Measurements from ENCODE around the gene LRRC4C. TPM values are rescaled to one million over a fixed set of nuclear protein-coding genes. Genes with fewer than 3 reads are reported as not detected.

LRRC4C gene
- total RNA-seq, 1 donor from 2014 or later, result 5.5 TPM

DNA sequence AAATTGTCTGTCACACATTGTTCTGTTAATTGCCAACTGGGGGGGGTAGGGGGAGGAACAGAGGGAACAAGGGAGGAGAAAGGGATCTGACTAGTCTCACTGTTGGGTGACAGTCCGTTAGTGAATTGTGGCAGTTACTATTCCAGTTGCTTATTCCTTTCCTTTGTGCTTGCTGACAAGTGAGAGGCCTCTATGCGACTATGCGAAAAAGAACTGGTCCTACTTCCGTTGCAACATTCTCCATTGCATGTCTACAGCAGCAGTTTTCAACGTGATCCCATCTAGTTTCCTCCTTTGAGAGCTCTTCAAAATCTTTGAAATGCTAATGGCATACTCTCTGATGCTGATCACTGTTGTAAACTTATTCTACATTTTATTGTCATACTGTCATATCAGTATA, 672.2 kb downstream of the LRRC4C start:
- TF ChIP-seq, protein P1, sequence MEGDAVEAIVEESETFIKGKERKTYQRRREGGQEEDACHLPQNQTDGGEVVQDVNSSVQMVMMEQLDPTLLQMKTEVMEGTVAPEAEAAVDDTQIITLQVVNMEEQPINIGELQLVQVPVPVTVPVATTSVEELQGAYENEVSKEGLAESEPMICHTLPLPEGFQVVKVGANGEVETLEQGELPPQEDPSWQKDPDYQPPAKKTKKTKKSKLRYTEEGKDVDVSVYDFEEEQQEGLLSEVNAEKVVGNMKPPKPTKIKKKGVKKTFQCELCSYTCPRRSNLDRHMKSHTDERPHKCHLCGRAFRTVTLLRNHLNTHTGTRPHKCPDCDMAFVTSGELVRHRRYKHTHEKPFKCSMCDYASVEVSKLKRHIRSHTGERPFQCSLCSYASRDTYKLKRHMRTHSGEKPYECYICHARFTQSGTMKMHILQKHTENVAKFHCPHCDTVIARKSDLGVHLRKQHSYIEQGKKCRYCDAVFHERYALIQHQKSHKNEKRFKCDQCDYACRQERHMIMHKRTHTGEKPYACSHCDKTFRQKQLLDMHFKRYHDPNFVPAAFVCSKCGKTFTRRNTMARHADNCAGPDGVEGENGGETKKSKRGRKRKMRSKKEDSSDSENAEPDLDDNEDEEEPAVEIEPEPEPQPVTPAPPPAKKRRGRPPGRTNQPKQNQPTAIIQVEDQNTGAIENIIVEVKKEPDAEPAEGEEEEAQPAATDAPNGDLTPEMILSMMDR (conservative IDR thresholded peaks at IDR 0.05), result no peak
- H3K36me3 Mint-ChIP-seq (ENCODE audit: low read depth), result no peaks in the 10 kb centered on the region
- no peaks in the 10 kb centered on the region for H3K27me3 Mint-ChIP-seq (ENCODE audit: low read depth)
- no peak overlapping the region for H3K4me3 Mint-ChIP-seq
- H3K4me1 Mint-ChIP-seq, result peaks cover 23% of the 10 kb centered on the region
- peaks cover 3% of the 10 kb centered on the region for H3K9me3 Mint-ChIP-seq
- no peak for DNase-seq (ENCODE audit: low read depth, low spot score)
- no peak overlapping the region for H3K27ac Mint-ChIP-seq (ENCODE audit: unreplicated experiment)

DNA sequence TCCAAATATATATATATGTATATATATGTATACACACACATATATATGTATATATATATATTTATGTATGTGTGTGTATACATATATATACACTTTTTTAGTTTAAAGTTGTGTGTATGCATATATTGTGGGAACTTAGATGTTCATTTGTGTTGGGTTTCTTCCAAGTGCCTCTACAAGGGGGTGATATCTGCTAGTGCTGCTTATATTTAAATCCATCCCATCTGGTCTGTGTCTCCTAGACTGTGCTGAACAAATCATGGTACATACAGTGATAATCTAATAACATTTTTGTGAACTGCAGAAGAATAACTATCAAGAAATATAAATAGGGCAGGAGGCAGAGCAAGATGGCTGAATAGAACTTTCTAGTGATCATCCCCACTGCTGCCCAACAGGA, 696.4 kb downstream of the LRRC4C start:
- TF ChIP-seq, protein P1 (conservative IDR thresholded peaks at IDR 0.05), result no peak
- Mint-ChIP-seq H3K27me3 (ENCODE audit: low read depth) (no peaks in the 10 kb centered on the region), H3K4me3 (no peak overlapping the region), H3K4me1 (no peaks in the 10 kb centered on the region), H3K27ac (ENCODE audit: unreplicated experiment) (no peak overlapping the region), H3K36me3 (ENCODE audit: low read depth) (no peaks in the 10 kb centered on the region), H3K9me3 (no peaks in the 10 kb centered on the region)
- no peak for DNase-seq (ENCODE audit: low read depth, low spot score)

DNA sequence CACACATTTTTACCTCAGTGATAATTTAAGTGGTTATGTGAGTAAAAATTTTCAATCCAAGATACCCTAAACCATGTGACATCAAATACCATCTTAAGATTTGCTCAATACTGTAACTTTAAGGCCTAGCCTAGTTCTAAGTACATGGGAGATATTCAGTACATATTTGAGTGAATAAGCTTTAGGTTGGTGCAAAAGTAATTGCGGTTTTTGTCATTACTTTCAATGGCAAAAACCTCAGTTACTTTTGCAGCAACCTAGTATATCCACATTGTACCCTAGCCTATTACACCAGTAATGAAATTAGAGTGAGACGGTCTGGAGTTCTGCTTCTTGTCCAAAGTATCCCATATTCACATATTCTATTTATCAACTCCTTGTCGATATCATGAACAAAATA, 700.1 kb downstream of the LRRC4C start:
- Mint-ChIP-seq H3K4me3 (no peak overlapping the region), H3K4me1 (no peaks in the 10 kb centered on the region), H3K9me3 (no peaks in the 10 kb centered on the region), H3K27ac (ENCODE audit: unreplicated experiment) (no peak overlapping the region), H3K27me3 (ENCODE audit: low read depth) (no peaks in the 10 kb centered on the region), H3K36me3 (ENCODE audit: low read depth) (no peaks in the 10 kb centered on the region)
- DNase-seq (ENCODE audit: low read depth, low spot score), result no peak
- TF ChIP-seq, protein P1 (conservative IDR thresholded peaks at IDR 0.05), result no peak

DNA sequence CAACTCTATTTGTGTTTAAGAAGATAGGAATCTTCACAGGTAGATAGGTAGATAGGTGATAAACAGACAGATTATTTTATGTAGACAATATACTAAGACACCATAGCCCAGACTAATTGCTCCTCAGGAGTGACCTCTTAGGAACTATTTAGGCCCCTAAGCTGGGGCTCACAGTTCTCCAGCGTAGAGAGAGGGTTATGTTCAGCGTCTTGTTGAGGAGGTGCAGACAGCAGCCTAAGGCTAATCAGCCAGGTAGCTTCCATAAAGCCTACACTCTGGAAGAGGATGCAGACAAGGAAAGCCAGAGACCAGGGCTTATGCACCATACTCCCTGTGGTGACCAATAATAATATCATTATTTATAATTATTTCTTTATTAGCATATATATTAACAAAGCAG, 705.2 kb downstream of the LRRC4C start:
- peaks cover 7% of the 10 kb centered on the region for H3K9me3 Mint-ChIP-seq
- no peaks in the 10 kb centered on the region for H3K4me1 Mint-ChIP-seq
- H3K4me3 Mint-ChIP-seq, result no peak overlapping the region
- TF ChIP-seq, protein P1 (conservative IDR thresholded peaks at IDR 0.05), result no peak
- no peak overlapping the region for H3K27ac Mint-ChIP-seq (ENCODE audit: unreplicated experiment)
- no peaks in the 10 kb centered on the region for H3K27me3 Mint-ChIP-seq (ENCODE audit: low read depth)
- peaks cover 3% of the 10 kb centered on the region for H3K36me3 Mint-ChIP-seq (ENCODE audit: low read depth)
- DNase-seq (ENCODE audit: low read depth, low spot score), result no peak

DNA sequence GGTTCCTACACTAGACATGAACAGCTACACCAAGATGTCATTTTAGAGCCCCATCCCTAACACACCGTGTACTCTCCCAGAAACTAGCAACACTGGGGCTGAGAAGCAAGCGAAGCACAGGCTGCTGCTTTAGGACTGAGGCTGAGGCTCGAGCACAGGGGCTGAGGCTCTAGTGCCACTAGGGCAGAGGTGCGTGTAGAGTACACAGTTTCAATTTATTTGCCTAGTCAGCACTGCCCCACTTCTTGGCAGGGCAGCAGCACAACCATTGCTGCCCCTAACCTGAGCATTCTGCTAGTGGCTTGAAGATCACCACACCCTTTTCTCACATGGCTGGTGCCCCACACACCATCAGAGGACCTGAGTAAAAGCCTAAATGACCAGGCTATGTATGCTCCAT, 713.2 kb downstream of the LRRC4C start:
- TF ChIP-seq, protein P1 (conservative IDR thresholded peaks at IDR 0.05), result no peak
- no peak for DNase-seq (ENCODE audit: low read depth, low spot score)
- H3K27ac Mint-ChIP-seq (ENCODE audit: unreplicated experiment), result no peak overlapping the region
- H3K36me3 Mint-ChIP-seq (ENCODE audit: low read depth), result no peaks in the 10 kb centered on the region
- no peaks in the 10 kb centered on the region for H3K27me3 Mint-ChIP-seq (ENCODE audit: low read depth)
- no peak overlapping the region for H3K4me3 Mint-ChIP-seq
- peaks cover 7% of the 10 kb centered on the region for H3K9me3 Mint-ChIP-seq
- H3K4me1 Mint-ChIP-seq, result no peaks in the 10 kb centered on the region

DNA sequence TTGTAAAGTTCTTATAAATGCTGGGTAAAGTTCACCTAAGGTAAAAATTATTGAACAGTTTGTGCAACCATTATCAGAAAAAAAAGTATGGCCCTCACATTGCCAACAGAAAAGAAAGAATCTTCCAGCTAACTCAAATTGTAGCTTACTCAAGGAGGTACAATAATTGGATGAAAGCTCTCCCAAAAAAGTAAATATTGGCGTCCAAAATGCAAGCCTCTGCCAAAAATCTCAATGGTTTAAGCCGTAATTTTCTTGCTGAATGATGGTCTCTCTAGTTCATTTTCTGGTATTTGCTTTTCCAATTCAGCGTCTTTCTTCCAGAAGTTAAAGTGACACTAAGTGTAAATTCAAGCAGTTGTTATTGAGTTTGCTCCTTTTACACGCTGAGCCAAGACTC, 727.3 kb downstream of the LRRC4C start:
- DNase-seq (ENCODE audit: low read depth, low spot score), result no peak
- no peak overlapping the region for H3K4me3 Mint-ChIP-seq
- no peaks in the 10 kb centered on the region for H3K27me3 Mint-ChIP-seq (ENCODE audit: low read depth)
- H3K9me3 Mint-ChIP-seq, result peaks cover 15% of the 10 kb centered on the region
- H3K4me1 Mint-ChIP-seq, result no peaks in the 10 kb centered on the region
- TF ChIP-seq, protein P1 (conservative IDR thresholded peaks at IDR 0.05), result no peak
- no peak overlapping the region for H3K27ac Mint-ChIP-seq (ENCODE audit: unreplicated experiment)
- peaks cover 4% of the 10 kb centered on the region for H3K36me3 Mint-ChIP-seq (ENCODE audit: low read depth)

Measured in neural crest cell (in vitro differentiated cells).